ENCODE data around the gene RNU2-1.
"Not testable (repeated sequence)": the region's sequence is repeated elsewhere in the genome, so short reads cannot be mapped to it uniquely, and the experiment has no call there.

The RNU2-1 gene

GRCh38 chr17:43215341-43215740, 18.4 kb downstream of the RNU2-1 start:
- no peak for DNase-seq

GRCh38 chr17:43213545-43213944, 20.2 kb downstream of the RNU2-1 start:
- no peak for DNase-seq

GRCh38 chr17:43212641-43213490, 20.9 kb downstream of the RNU2-1 start:
- DNase-seq, result no peak

- no peak for DNase-seq
These were observed 22.0 kb downstream of the RNU2-1 start, which contains the start of gene TMEM106A for GRCh38 chr17:43211480-43212402. Gene TMEM106A (plus strand): TSS chr17:43211875. CDS start chr17:43213042, 1,167 bp downstream.

GRCh38 chr17:43211123-43211479, 22.7 kb downstream of the RNU2-1 start:
- DNase-seq, result no peak

- no peak for DNase-seq
These were observed 23.2 kb downstream of the RNU2-1 start for GRCh38 chr17:43210576-43210975.

- DNase-seq, result not testable (repeated sequence)
These were observed 30.8 kb downstream of the RNU2-1 start for GRCh38 chr17:43203013-43203412.

- no peak for DNase-seq
These were observed 33.6 kb downstream of the RNU2-1 start for GRCh38 chr17:43200127-43200526.

GRCh38 chr17:43199633-43200032, 34.1 kb downstream of the RNU2-1 start:
- no peak for DNase-seq

GRCh38 chr17:43193251-43193650, 40.5 kb downstream of the RNU2-1 start:
- DNase-seq, result no peak

GRCh38 chr17:43186656-43187055, 47.1 kb downstream of the RNU2-1 start:
- DNase-seq, result not testable (repeated sequence)

- no peak for DNase-seq
These were observed 49.9 kb downstream of the RNU2-1 start for GRCh38 chr17:43183921-43184320.
